Smooth muscle cell (in vitro differentiated cells): ENCODE data around the gene TRIM63. TPM values are rescaled to one million over a fixed set of nuclear protein-coding genes. Genes with fewer than 3 reads are reported as not detected.

ENCODE experiments used
- DNase-seq: peaks from one replicate; lab custom pipeline; 2025; ENCODE audit not compliant: unreplicated experiment; lab: John Stamatoyannopoulos, UW
- H2AFZ ChIP-seq: fragments of 200-600 bp; sonication (generic); 2 replicates; pipeline ENCODE4 v1.6.0; 2016; ENCODE audit warnings: antibody characterized with exemption, low read depth, mild to moderate bottlenecking
- H3F3A ChIP-seq: fragments of 200-600 bp; sonication (generic); 2 replicates; pipeline ENCODE4 v1.6.0; 2017; ENCODE audit warnings: antibody characterized with exemption, low read depth
- H3K27ac ChIP-seq: fragments of 200-600 bp; sonication (generic); 2 replicates; pipeline ENCODE4 v1.5.1; 2016; ENCODE audit warnings: low read depth, mild to moderate bottlenecking
- H3K27me3 ChIP-seq: fragments of 200-600 bp; sonication (generic); 2 replicates; pipeline ENCODE4 v1.6.1; 2016; ENCODE audit warnings: low read depth, mild to moderate bottlenecking
- H3K36me3 ChIP-seq: fragments of 200-600 bp; sonication (generic); 2 replicates; pipeline ENCODE4 v1.5.1; 2016; ENCODE audit warnings: low read depth
- H3K4me1 ChIP-seq: fragments of 200-600 bp; sonication (generic); 2 replicates; pipeline ENCODE4 v1.5.1; 2016; ENCODE audit warnings: low read depth
- H3K4me2 ChIP-seq: fragments of 200-600 bp; sonication (generic); 2 replicates; pipeline ENCODE4 v1.6.0; 2016; ENCODE audit warnings: mild to moderate bottlenecking
- H3K4me3 ChIP-seq: fragments of 200-600 bp; sonication (generic); 2 replicates; pipeline ENCODE4 v1.5.1; 2016; ENCODE audit warnings: mild to moderate bottlenecking
- H3K79me2 ChIP-seq: fragments of 200-600 bp; sonication (generic); 2 replicates; pipeline ENCODE4 v1.6.0; 2016; ENCODE audit warnings: low read depth, mild to moderate bottlenecking
- H3K9ac ChIP-seq: fragments of 200-600 bp; sonication (generic); 2 replicates; pipeline ENCODE4 v1.6.0; 2016; ENCODE audit warnings: low read depth
- H3K9me3 ChIP-seq: fragments of 200-600 bp; sonication (generic); replicated peaks from 2 replicates; pipeline ENCODE4 v1.5.1; 2016; ENCODE audit warnings: low read depth
- H4K20me1 ChIP-seq: fragments of 200-600 bp; sonication (generic); 2 replicates; pipeline ENCODE4 v1.6.0; 2016; ENCODE audit warnings: low read depth
- WGBS: methylation state at CpG from one replicate; pipeline ENCODE4 v1.1.7; 2016; ENCODE audit warnings: low lambda C conversion rate; 5-methylcytosine and 5-hydroxymethylcytosine counted together
- polyA plus RNA-seq: library from polyadenylated mRNA; unstranded; fragments of >200 nt; fragmentation: Nextera tagmentation; extraction: Ambion mirVana; gene quantifications from 2 replicates; pipeline ENCODE4 v1.2.1, GENCODE V29; 2016
- total RNA-seq: library from RNA; depleted of rRNA; stranded (reverse); fragments of >200 nt; gene quantifications from 2 replicates; pipeline ENCODE4 v1.2.3, GENCODE V29; 2014
- TF ChIP-seq, protein P1 (sequence below): fragments of 200-600 bp; sonication (generic); IDR thresholded peaks from 2 replicates; pipeline ENCODE4 v1.5.1; 2017; ENCODE audit warnings: borderline replicate concordance, mild to moderate bottlenecking, antibody characterized with exemption; ENCODE audit not compliant: insufficient read depth, poor library complexity, severe bottlenecking

Gene TRIM63
- total and polyA plus RNA-seq, 2 experiments from 2014 or later, result 0.14 TPM; not detected in 1

DNA sequence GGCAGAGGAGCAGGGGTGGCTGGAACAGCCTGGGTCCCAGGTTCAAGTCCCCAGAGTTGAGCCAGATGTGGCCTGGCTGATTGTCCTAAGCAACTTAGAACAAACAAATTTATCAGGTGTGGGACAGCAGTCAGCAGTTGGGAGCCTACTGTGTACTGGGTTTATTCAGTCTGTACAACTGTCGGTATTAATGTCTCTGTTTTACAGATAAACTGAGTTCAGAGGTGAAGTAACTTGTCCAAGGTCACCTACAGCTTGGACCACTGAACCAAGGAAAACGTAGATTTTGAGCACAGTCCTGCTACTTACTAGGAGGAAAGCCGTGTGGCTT is 14.6 kb upstream of the TRIM63 start:
- H4K20me1 ChIP-seq, result no peaks in the 10 kb centered on the region
- no peaks in the 10 kb centered on the region for H3F3A ChIP-seq
- no peak for DNase-seq
- no peak overlapping the region for H3K4me3 ChIP-seq
- no peak overlapping the region for H2AFZ ChIP-seq
- no peaks in the 10 kb centered on the region for H3K27me3 ChIP-seq
- H3K79me2 ChIP-seq, result no peaks in the 10 kb centered on the region
- no peak overlapping the region for H3K9ac ChIP-seq
- no peak overlapping the region for H3K4me2 ChIP-seq
- WGBS, result 95% methylated on average over 3 of the region's 3 CpGs
- H3K36me3 ChIP-seq, result no peaks in the 10 kb centered on the region
- H3K9me3 ChIP-seq, result no peaks in the 10 kb centered on the region
- no peak overlapping the region for H3K27ac ChIP-seq
- H3K4me1 ChIP-seq, result peaks cover 3% of the 10 kb centered on the region
- TF ChIP-seq, protein P1, sequence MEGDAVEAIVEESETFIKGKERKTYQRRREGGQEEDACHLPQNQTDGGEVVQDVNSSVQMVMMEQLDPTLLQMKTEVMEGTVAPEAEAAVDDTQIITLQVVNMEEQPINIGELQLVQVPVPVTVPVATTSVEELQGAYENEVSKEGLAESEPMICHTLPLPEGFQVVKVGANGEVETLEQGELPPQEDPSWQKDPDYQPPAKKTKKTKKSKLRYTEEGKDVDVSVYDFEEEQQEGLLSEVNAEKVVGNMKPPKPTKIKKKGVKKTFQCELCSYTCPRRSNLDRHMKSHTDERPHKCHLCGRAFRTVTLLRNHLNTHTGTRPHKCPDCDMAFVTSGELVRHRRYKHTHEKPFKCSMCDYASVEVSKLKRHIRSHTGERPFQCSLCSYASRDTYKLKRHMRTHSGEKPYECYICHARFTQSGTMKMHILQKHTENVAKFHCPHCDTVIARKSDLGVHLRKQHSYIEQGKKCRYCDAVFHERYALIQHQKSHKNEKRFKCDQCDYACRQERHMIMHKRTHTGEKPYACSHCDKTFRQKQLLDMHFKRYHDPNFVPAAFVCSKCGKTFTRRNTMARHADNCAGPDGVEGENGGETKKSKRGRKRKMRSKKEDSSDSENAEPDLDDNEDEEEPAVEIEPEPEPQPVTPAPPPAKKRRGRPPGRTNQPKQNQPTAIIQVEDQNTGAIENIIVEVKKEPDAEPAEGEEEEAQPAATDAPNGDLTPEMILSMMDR, result no peak

DNA sequence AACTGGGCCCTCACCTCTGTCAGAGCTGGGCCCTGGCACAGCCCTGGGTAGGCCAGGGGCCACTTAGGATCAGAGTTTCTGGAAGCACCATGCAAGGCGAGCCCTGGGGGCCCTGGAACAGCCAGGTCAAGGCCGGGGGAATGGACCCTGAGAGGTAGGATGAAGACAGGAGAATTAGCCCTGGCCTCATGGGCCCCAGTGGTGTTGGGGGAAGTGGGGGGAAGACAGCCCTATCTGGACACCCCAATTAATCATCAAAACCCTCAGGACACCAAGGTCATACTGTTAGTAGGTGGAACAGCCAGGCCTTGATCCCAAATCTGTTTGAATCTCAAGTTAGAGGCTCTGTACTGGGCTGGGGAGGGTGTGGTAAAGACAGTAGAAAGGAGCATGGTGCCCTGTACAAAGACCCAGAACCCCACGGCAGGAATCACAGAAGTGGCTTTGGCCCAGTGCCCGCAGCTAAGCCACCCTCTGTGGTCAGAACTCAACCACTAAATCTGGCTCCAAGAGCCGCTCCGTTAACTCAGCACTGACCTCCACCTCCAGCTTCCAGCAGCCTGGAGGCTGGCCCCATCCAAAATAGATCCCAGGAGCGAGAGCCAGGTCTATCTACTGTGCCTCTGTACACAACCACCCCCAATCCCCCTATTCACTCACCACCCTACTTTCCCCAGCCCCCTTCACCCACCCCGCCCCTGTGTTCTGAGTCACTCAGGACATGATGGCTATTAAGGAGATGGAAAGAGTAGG is 14.0 kb upstream of the TRIM63 start:
- Histone ChIP-seq H3K4me1 (peaks cover 3% of the 10 kb centered on the region), H2AFZ (no peak overlapping the region), H3F3A (no peaks in the 10 kb centered on the region), H4K20me1 (no peaks in the 10 kb centered on the region), H3K79me2 (no peaks in the 10 kb centered on the region), H3K4me2 (no peak overlapping the region), H3K9ac (no peak overlapping the region), H3K4me3 (no peak overlapping the region), H3K36me3 (no peaks in the 10 kb centered on the region), H3K27me3 (no peaks in the 10 kb centered on the region), H3K9me3 (no peaks in the 10 kb centered on the region), H3K27ac (no peak overlapping the region)
- TF ChIP-seq, protein P1, result no peak
- no peak for DNase-seq
- WGBS, result 76% methylated on average over 8 of the region's 8 CpGs

DNA sequence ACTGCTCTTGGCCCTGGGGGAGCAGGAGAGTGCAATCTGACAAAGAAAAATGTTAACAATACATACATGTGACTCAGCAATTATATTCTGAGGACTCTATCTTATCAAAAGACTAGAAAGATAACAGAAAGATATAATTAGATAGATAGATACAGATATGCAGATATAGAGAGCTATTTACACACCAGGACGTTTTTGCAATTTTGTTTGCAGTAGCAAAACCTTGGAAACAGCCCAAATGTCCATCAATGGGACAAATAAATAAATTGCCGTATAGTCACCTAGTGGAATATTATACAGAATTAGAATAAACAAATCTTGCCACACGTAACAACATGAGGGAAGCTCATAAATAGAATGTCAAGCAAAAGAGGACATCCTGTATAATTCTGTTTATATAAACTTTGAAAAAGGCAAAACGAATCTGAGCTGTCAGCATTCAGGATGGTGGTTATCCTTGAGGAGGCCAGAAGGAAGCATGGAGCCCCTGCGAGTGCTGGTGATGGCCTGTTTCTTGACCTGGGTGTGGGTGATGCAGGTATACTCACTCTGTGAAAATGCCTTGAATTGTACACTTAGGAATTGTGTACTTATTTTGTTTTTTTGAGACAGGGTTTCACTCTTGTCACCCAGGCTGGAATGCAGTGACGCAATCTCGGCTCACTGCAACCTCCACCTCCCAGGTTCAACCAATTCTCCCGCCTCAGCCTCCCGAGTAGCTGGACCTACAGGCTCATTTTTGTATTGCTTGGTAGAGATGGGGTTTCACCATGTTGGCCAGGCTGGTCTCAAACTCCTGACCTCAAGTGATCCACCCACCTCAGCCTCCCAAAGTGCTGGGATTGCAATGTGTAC is 12.8 kb upstream of the TRIM63 start:
- Histone ChIP-seq H3K27ac (no peak overlapping the region), H4K20me1 (no peaks in the 10 kb centered on the region), H3K4me3 (no peak overlapping the region), H3K9ac (no peak overlapping the region), H3K4me2 (no peak overlapping the region), H3K79me2 (no peaks in the 10 kb centered on the region), H2AFZ (no peak overlapping the region), H3F3A (no peaks in the 10 kb centered on the region), H3K27me3 (no peaks in the 10 kb centered on the region), H3K9me3 (no peaks in the 10 kb centered on the region), H3K4me1 (peaks cover 3% of the 10 kb centered on the region), H3K36me3 (no peaks in the 10 kb centered on the region)
- TF ChIP-seq, protein P1, result no peak
- WGBS, result 79% methylated on average over 9 of the region's 9 CpGs
- DNase-seq, result no peak
